ENCODE measurements around the gene RBKS.
A peak's percentile ranks its signal among the peaks of the same experiment; 100 is the strongest.

The RBKS gene

DNA sequence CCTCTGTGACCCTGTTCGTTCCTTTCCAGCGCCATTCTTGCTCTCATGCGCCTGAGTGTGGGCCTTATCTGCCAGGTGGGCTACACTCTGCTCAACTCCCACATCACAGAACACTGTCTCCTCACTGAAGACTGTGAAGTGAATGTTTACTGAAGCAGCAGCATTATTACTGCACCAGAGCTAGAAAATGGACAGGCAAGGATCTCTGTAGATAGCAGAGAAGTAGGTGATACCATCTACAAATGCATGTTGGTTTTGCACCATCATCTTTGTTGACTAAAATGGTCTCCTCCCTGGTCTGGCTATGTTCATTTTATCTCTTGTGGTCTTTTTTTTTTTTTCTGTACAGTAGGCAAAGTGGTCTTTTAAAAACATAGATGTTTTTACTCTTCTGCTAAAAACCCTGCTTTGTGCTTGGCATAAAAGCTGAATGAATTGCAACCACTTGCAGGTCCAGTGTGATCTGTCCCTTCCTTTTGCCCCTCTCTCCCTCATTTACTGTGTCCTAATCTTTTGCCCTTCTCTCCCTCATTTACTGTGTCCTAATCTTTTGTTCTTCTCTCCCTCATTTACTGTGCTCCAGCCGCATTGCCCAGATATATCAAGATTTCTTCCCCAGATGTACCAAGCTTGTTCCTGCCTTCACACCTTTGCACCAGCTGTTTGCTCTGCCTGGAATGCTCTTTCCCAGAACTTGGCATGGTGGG lies 35.7 kb upstream of the RBKS start:
- TF ChIP-seq CTCF (IDR thresholded peaks at IDR 0.05) = no peak
- intact Hi-C loops (cut with DNase I; ENCODE audit: low total_unique reads) = no loop called here

DNA sequence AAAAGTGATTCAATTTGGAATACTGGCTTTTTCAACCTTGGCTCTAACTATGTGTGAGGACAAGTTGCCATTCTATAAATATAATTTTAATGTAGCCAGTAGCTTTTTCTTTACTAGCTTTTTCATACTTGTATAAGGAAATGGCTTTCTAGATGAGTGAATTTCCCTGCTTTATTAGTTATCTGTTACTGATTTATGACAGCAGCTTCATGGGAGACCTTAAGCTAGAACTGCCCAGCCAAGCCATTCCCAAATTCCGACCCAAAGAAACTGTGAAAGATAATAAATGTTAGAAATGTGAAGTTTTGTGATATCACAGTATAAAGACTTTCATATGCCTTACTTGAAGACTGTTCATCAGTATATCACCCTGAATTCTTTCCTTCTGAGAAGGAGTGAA lies 32.7 kb upstream of the RBKS start:
- H3K27ac ChIP-seq = no peak overlapping the region

More for the DNA sequence above, 35.7 kb upstream of the RBKS start:
- H3K27ac ChIP-seq = no peak overlapping the region
- H3K27me3 ChIP-seq = no peaks in the 10 kb centered on the region
- no peak for DNase-seq
- no peaks in the 10 kb centered on the region for H3K9me3 ChIP-seq
- H3K4me3 ChIP-seq = no peak overlapping the region
- peaks cover 0 to 2% (median 0%) of the 10 kb centered on the region in 4 donors for H3K4me1 ChIP-seq
- H3K36me3 ChIP-seq = peaks cover 0 to 13% (median 8%) of the 10 kb centered on the region in 3 donors

GRCh38 chr2:27921880-27922547 lies 31.8 kb upstream of the RBKS start:
- Histone ChIP-seq H3K9me3 (no peaks in the 10 kb centered on the region), H3K27ac (no peak overlapping the region), H3K4me3 (no peak overlapping the region), H3K4me1 (peaks cover 0 to 18% (median 0%) of the 10 kb centered on the region in 4 donors), H3K36me3 (no peaks in the 10 kb centered on the region), H3K27me3 (no peaks in the 10 kb centered on the region)
- DNase-seq = no peak
- no peak for TF ChIP-seq CTCF (IDR thresholded peaks at IDR 0.05)
- intact Hi-C loops (cut with DNase I; ENCODE audit: low total_unique reads) = no loop called here

More for the DNA sequence above, 32.7 kb upstream of the RBKS start:
- intact Hi-C loops (cut with DNase I; ENCODE audit: low total_unique reads) = no loop called here
- no peak overlapping the region for H3K4me3 ChIP-seq
- no peak for DNase-seq
- H3K36me3 ChIP-seq = no peaks in the 10 kb centered on the region
- no peak for TF ChIP-seq CTCF (IDR thresholded peaks at IDR 0.05)
- H3K4me1 ChIP-seq = peaks cover 0 to 16% (median 0%) of the 10 kb centered on the region in 4 donors
- no peaks in the 10 kb centered on the region for H3K9me3 ChIP-seq
- no peaks in the 10 kb centered on the region for H3K27me3 ChIP-seq

- intact Hi-C loops (cut with DNase I; ENCODE audit: low total_unique reads) = no loop called here
- Histone ChIP-seq H3K4me1 (peaks cover 0 to 24% (median 3%) of the 10 kb centered on the region in 4 donors), H3K36me3 (no peaks in the 10 kb centered on the region), H3K27me3 (no peaks in the 10 kb centered on the region), H3K4me3 (no peak overlapping the region), H3K27ac (no peak overlapping the region), H3K9me3 (no peaks in the 10 kb centered on the region)
- no peak for DNase-seq
- TF ChIP-seq CTCF (IDR thresholded peaks at IDR 0.05) = no peak
These were observed 31.2 kb upstream of the RBKS start for GRCh38 chr2:27921424-27921823.

- intact Hi-C loops (cut with DNase I; ENCODE audit: low total_unique reads) = no loop called here
- DNase-seq = no peak
- no peak for TF ChIP-seq CTCF (IDR thresholded peaks at IDR 0.05)
- H3K27ac ChIP-seq = peak overlapping the region; percentile 10 to 41
- H3K9me3 ChIP-seq = no peaks in the 10 kb centered on the region
- no peaks in the 10 kb centered on the region for H3K36me3 ChIP-seq
- H3K27me3 ChIP-seq = no peaks in the 10 kb centered on the region
- no peak overlapping the region for H3K4me3 ChIP-seq
- H3K4me1 ChIP-seq = peaks cover 0 to 35% (median 14%) of the 10 kb centered on the region in 4 donors
These were observed 30.1 kb upstream of the RBKS start for GRCh38 chr2:27920148-27920885.

All from tibial artery (tissue), 4 donors.